Astrocyte (in vitro differentiated cells and primary cell): ENCODE measurements around the gene ANKLE2.

Experiments used
- EZH2 ChIP-seq: IDR thresholded peaks from 2 replicates; pipeline ENCODE4 v1.6.1; 2012; ENCODE audit warnings: mild to moderate bottlenecking, low read length, inconsistent platforms; ENCODE audit not compliant: insufficient read depth
- TF ChIP-seq, protein P1 (sequence below): IDR thresholded peaks from 2 replicates; pipeline ENCODE4 v1.5.1; 2011; ENCODE audit warnings: low read depth, mild to moderate bottlenecking, inconsistent platforms, low read length, moderate library complexity; ENCODE audit not compliant: insufficient read depth

DNA sequence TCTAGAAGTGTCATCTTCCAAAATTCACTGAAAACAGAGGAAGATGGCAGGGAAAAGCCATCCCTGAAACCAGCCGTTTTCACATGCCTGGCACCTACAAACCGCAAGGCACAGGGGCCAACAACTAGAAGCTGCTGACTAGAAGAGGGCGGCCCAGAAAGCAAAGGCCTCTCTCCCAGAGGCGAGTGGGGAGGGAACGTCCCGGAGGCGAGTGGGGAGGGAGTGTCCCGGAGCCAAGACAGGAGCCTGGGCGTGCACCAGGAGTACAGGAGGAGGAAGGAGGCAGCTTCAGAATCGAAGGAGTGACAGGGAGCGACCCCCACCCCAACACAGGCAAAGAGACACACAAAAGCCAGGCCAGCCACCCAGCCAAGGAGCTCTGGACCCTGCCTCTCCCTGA lies 21.0 kb downstream of the ANKLE2 start:
- TF ChIP-seq, protein P1, sequence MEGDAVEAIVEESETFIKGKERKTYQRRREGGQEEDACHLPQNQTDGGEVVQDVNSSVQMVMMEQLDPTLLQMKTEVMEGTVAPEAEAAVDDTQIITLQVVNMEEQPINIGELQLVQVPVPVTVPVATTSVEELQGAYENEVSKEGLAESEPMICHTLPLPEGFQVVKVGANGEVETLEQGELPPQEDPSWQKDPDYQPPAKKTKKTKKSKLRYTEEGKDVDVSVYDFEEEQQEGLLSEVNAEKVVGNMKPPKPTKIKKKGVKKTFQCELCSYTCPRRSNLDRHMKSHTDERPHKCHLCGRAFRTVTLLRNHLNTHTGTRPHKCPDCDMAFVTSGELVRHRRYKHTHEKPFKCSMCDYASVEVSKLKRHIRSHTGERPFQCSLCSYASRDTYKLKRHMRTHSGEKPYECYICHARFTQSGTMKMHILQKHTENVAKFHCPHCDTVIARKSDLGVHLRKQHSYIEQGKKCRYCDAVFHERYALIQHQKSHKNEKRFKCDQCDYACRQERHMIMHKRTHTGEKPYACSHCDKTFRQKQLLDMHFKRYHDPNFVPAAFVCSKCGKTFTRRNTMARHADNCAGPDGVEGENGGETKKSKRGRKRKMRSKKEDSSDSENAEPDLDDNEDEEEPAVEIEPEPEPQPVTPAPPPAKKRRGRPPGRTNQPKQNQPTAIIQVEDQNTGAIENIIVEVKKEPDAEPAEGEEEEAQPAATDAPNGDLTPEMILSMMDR: no peak
- TF ChIP-seq EZH2: no peak
